Mesendoderm (in vitro differentiated cells): Measurements from ENCODE around the gene DEUP1. TPM values are rescaled to one million over a fixed set of nuclear protein-coding genes. Genes with fewer than 3 reads are reported as not detected.
A peak's percentile ranks its signal among the peaks of the same experiment; 100 is the strongest.

Experiments
- DNase-seq: peaks from one replicate; pipeline ENCODE4 v3.0.0; 2013
- H2AK5ac ChIP-seq: 2 replicates; pipeline ENCODE4 v1.6.1; 2013; ENCODE audit warnings: low read length, inconsistent platforms
- H2BK120ac ChIP-seq: 2 replicates; pipeline ENCODE4 v1.6.1; 2013; ENCODE audit warnings: low read depth, mild to moderate bottlenecking, low read length, moderate library complexity, mixed read lengths
- H2BK15ac ChIP-seq: replicated peaks from 2 replicates; pipeline ENCODE4 v1.6.1; 2013; ENCODE audit warnings: low read depth, mild to moderate bottlenecking, moderate library complexity
- H2BK5ac ChIP-seq: 2 replicates; pipeline ENCODE4 v1.6.1; 2013; ENCODE audit warnings: low read length, inconsistent platforms
- H3K18ac ChIP-seq: 2 replicates; pipeline ENCODE4 v1.6.1; 2013; ENCODE audit warnings: mild to moderate bottlenecking, low read length, mixed read lengths
- H3K23ac ChIP-seq: one replicate; pipeline ENCODE4 v1.6.1; 2013; ENCODE audit warnings: low read length
- H3K27ac ChIP-seq: 2 replicates; pipeline ENCODE4 v1.5.1; 2013; ENCODE audit warnings: low read depth, mild to moderate bottlenecking, inconsistent platforms, low read length, moderate library complexity
- H3K27me3 ChIP-seq: 2 replicates; pipeline ENCODE4 v1.6.1; 2013; ENCODE audit warnings: low read length, control low read depth, mild to moderate bottlenecking, inconsistent platforms; ENCODE audit not compliant: insufficient read depth, poor library complexity
- H3K36me3 ChIP-seq: 2 replicates; pipeline ENCODE4 v1.6.1; 2013; ENCODE audit warnings: low read length, inconsistent platforms; ENCODE audit not compliant: control insufficient read depth, insufficient read depth
- H3K4ac ChIP-seq: one replicate; pipeline ENCODE4 v1.6.1; 2013; ENCODE audit warnings: low read depth, mild to moderate bottlenecking, low read length, moderate library complexity
- H3K4me1 ChIP-seq: 2 replicates; pipeline ENCODE4 v1.6.1; 2013; ENCODE audit warnings: low read depth, low read length, inconsistent platforms; ENCODE audit not compliant: control insufficient read depth
- H3K4me2 ChIP-seq: 2 replicates; pipeline ENCODE4 v1.6.1; 2013; ENCODE audit warnings: low read length
- H3K4me3 ChIP-seq: 2 replicates; pipeline ENCODE4 v1.5.1; 2013; ENCODE audit warnings: mild to moderate bottlenecking, low read length
- H3K56ac ChIP-seq: one replicate; pipeline ENCODE4 v1.6.1; 2013; ENCODE audit warnings: low read length
- H3K79me1 ChIP-seq: 2 replicates; pipeline ENCODE4 v1.6.1; 2013; ENCODE audit warnings: low read length, inconsistent platforms
- H3K79me2 ChIP-seq: 2 replicates; pipeline ENCODE4 v1.6.1; 2013; ENCODE audit warnings: mild to moderate bottlenecking, low read length; ENCODE audit not compliant: control insufficient read depth, insufficient read depth
- H3K9ac ChIP-seq: 2 replicates; pipeline ENCODE4 v1.6.1; 2013; ENCODE audit warnings: low read length, inconsistent platforms
- H4K5ac ChIP-seq: one replicate; pipeline ENCODE4 v1.6.1; 2013; ENCODE audit warnings: low read length
- H4K8ac ChIP-seq: one replicate; pipeline ENCODE4 v1.6.1; 2013; ENCODE audit warnings: low read depth, mild to moderate bottlenecking, control low read depth, low read length, moderate library complexity
- WGBS: extraction: QIAGEN DNeasy Blood & Tissue Kit; methylation state at CpG from one replicate; pipeline ENCODE4 v1.1.7; 2013; ENCODE audit warnings: low lambda C conversion rate, missing lambda C conversion rate; ENCODE audit not compliant: insufficient coverage; ENCODE audit errors: extremely low coverage; 5-methylcytosine and 5-hydroxymethylcytosine counted together
- polyA plus RNA-seq, 2 experiments: library from polyadenylated mRNA; stranded (reverse); fragments of 200-250 nt; gene quantifications; one replicate each; pipeline ENCODE4 v1.2.3, GENCODE V29; 2013

Gene DEUP1
- 0.13 TPM for polyA plus RNA-seq (2013, experiment 1 of 2)
- polyA plus RNA-seq (2013, experiment 2 of 2), result 0.14 TPM

GRCh38 chr11:93330446-93330984, at the start of gene DEUP1:
Gene DEUP1, plus strand, starts transcription at chr11:93330742. Its CDS starts 1,518 bp downstream, at chr11:93332260.
- H3K9ac ChIP-seq, result peak within 1 kb of the TSS; percentile 69
- H3K79me2 ChIP-seq, result no peaks in the 10 kb centered on the region
- peak within 1 kb of the TSS; percentile 70 for H3K4me2 ChIP-seq
- no peak within 1 kb of the TSS for H2BK120ac ChIP-seq
- DNase-seq, result peak; percentile 53
- peak within 1 kb of the TSS; percentile 2 for H3K18ac ChIP-seq
- H3K4me3 ChIP-seq, result peak within 1 kb of the TSS; percentile 29
- H2BK15ac ChIP-seq, result no peak within 1 kb of the TSS
- H3K56ac ChIP-seq, result peak within 1 kb of the TSS; percentile 77
- H2BK5ac ChIP-seq, result no peak within 1 kb of the TSS
- H3K27me3 ChIP-seq, result no peaks in the 10 kb centered on the region
- H4K8ac ChIP-seq, result no peak within 1 kb of the TSS
- no peaks in the 10 kb centered on the region for H3K79me1 ChIP-seq
- H3K36me3 ChIP-seq, result no peaks in the 10 kb centered on the region
- no CpG with 5 or more reads among the region's 73 CpGs for WGBS
- H3K4me1 ChIP-seq, result no peaks in the 10 kb centered on the region
- no peak within 1 kb of the TSS for H2AK5ac ChIP-seq
- H3K4ac ChIP-seq, result no peak within 1 kb of the TSS
- H3K27ac ChIP-seq, result no peak within 1 kb of the TSS
- no peak within 1 kb of the TSS for H4K5ac ChIP-seq
- no peak within 1 kb of the TSS for H3K23ac ChIP-seq

- Histone ChIP-seq H3K56ac (no peak overlapping the region), H3K36me3 (no peaks in the 10 kb centered on the region), H4K8ac (no peak overlapping the region), H3K4ac (no peak overlapping the region), H3K9ac (no peak overlapping the region), H3K27ac (no peak overlapping the region), H3K79me2 (no peaks in the 10 kb centered on the region), H3K4me1 (no peaks in the 10 kb centered on the region), H2BK15ac (no peak overlapping the region), H4K5ac (no peak overlapping the region), H3K4me3 (no peak overlapping the region), H2BK5ac (no peak overlapping the region), H3K27me3 (no peaks in the 10 kb centered on the region), H3K18ac (no peak overlapping the region), H2AK5ac (no peak overlapping the region), H3K23ac (no peak overlapping the region), H2BK120ac (no peak overlapping the region), H3K79me1 (no peaks in the 10 kb centered on the region), H3K4me2 (no peak overlapping the region)
- no CpG with 5 or more reads among the region's 2 CpGs for WGBS
- DNase-seq, result no peak
Measured at GRCh38 chr11:93285430-93285829, 45.1 kb upstream of the DEUP1 start.

- Histone ChIP-seq H3K4ac (no peak overlapping the region), H3K4me3 (no peak overlapping the region), H2BK5ac (no peak overlapping the region), H3K4me1 (peaks cover 1% of the 10 kb centered on the region), H4K8ac (no peak overlapping the region), H2BK120ac (no peak overlapping the region), H2AK5ac (no peak overlapping the region), H3K27ac (no peak overlapping the region), H3K79me2 (no peaks in the 10 kb centered on the region), H3K36me3 (no peaks in the 10 kb centered on the region), H3K4me2 (no peak overlapping the region), H3K18ac (no peak overlapping the region), H3K23ac (no peak overlapping the region), H3K9ac (no peak overlapping the region), H3K27me3 (no peaks in the 10 kb centered on the region), H3K79me1 (no peaks in the 10 kb centered on the region), H2BK15ac (no peak overlapping the region), H4K5ac (no peak overlapping the region), H3K56ac (no peak overlapping the region)
- no peak for DNase-seq
- no CpG with 5 or more reads among the region's 2 CpGs for WGBS
Measured at GRCh38 chr11:93287434-93287833, 43.1 kb upstream of the DEUP1 start.

- Histone ChIP-seq H3K4me2 (no peak overlapping the region), H2AK5ac (no peak overlapping the region), H3K27me3 (no peaks in the 10 kb centered on the region), H3K4ac (no peak overlapping the region), H3K23ac (no peak overlapping the region), H3K36me3 (no peaks in the 10 kb centered on the region), H4K5ac (no peak overlapping the region), H2BK15ac (no peak overlapping the region), H3K79me1 (no peaks in the 10 kb centered on the region), H4K8ac (no peak overlapping the region), H3K9ac (no peak overlapping the region), H3K4me3 (no peak overlapping the region), H3K79me2 (no peaks in the 10 kb centered on the region), H3K4me1 (peaks cover 1% of the 10 kb centered on the region), H3K56ac (no peak overlapping the region), H3K18ac (no peak overlapping the region), H2BK5ac (no peak overlapping the region), H2BK120ac (no peak overlapping the region), H3K27ac (no peak overlapping the region)
- no CpG with 5 or more reads among the region's 3 CpGs for WGBS
- no peak for DNase-seq
Measured at GRCh38 chr11:93288079-93288478, 42.5 kb upstream of the DEUP1 start.

- peaks cover 1% of the 10 kb centered on the region for H3K4me1 ChIP-seq
- H2BK120ac ChIP-seq, result no peak overlapping the region
- no peak overlapping the region for H3K4me3 ChIP-seq
- no peaks in the 10 kb centered on the region for H3K79me1 ChIP-seq
- H3K79me2 ChIP-seq, result no peaks in the 10 kb centered on the region
- no peak overlapping the region for H3K27ac ChIP-seq
- no peak overlapping the region for H4K8ac ChIP-seq
- H3K4me2 ChIP-seq, result no peak overlapping the region
- H2AK5ac ChIP-seq, result no peak overlapping the region
- H4K5ac ChIP-seq, result no peak overlapping the region
- no peak overlapping the region for H2BK5ac ChIP-seq
- no peak overlapping the region for H3K9ac ChIP-seq
- no peak overlapping the region for H3K18ac ChIP-seq
- DNase-seq, result no peak
- no peak overlapping the region for H3K4ac ChIP-seq
- H3K36me3 ChIP-seq, result no peaks in the 10 kb centered on the region
- H2BK15ac ChIP-seq, result no peak overlapping the region
- H3K27me3 ChIP-seq, result no peaks in the 10 kb centered on the region
- no peak overlapping the region for H3K56ac ChIP-seq
- no peak overlapping the region for H3K23ac ChIP-seq
- no CpG with 5 or more reads among the region's 2 CpGs for WGBS
Measured at GRCh38 chr11:93288767-93289166, 41.8 kb upstream of the DEUP1 start.
